ENCODE measurements around the gene ARHGEF19. TPM values are rescaled to one million over a fixed set of nuclear protein-coding genes. Genes with fewer than 3 reads are reported as not detected.

ARHGEF19 gene
- total RNA-seq, 4 donors from 2014 or later = 1.1 to 16.0 (median 3.3) TPM

GRCh38 chr1:16173447-16174260 is 38.8 kb downstream of the ARHGEF19 start:
- TF ChIP-seq CTCF (IDR thresholded peaks at IDR 0.05; ENCODE audit: low read depth) = no peak

- no peak for TF ChIP-seq CTCF (IDR thresholded peaks at IDR 0.05; ENCODE audit: low read depth)
Measured at GRCh38 chr1:16172964-16173446, 39.4 kb downstream of the ARHGEF19 start.

GRCh38 chr1:16172218-16172830 is 40.1 kb downstream of the ARHGEF19 start:
- TF ChIP-seq CTCF (IDR thresholded peaks at IDR 0.05; ENCODE audit: low read depth) = no peak

GRCh38 chr1:16171314-16172151 is 40.9 kb downstream of the ARHGEF19 start:
- TF ChIP-seq CTCF (IDR thresholded peaks at IDR 0.05; ENCODE audit: low read depth) = no peak

GRCh38 chr1:16170283-16170673 is 42.2 kb downstream of the ARHGEF19 start:
- no peak for TF ChIP-seq CTCF (IDR thresholded peaks at IDR 0.05; ENCODE audit: low read depth)

GRCh38 chr1:16168622-16169360 is 43.7 kb downstream of the ARHGEF19 start:
- TF ChIP-seq CTCF (IDR thresholded peaks at IDR 0.05; ENCODE audit: low read depth) = no peak
